HG03432 (cell line): ENCODE data around the gene CPA4.
"Not testable (repeated sequence)": the region's sequence is repeated elsewhere in the genome, so short reads cannot be mapped to it uniquely, and the experiment has no call there.

Experiments used
- ATAC-seq: cut with Tn5 transposase; IDR thresholded peaks from one replicate; pipeline ENCODE4 v1.9.1; 2021; ENCODE audit warnings: mild to moderate bottlenecking, moderate library complexity; ENCODE audit not compliant: unreplicated experiment

CPA4 gene

DNA sequence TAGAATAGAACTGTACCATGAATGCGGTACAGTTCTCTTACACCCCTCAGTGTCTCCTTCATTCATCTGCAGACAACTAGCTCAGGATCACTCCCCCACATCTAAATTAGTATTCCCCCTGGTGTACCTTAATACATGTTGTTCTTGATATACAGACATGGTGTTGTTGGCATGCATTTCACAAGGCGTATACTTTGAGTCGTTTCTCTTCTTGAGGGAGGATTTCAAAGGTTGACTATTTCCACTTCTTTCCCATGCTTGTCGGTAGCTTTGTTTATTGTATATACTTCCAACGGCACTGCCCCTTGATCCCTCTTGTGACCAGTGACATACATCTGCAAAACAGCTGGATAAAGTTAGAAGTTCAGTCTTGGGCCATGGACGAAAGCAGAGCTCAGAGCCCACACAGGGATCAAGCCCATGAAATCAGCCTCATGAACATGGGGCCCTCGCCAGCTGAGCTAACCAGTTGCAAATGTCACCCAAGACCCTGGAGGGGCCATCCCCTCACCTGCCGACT is 8.6 kb downstream of the CPA4 start:
- no peak for ATAC-seq

DNA sequence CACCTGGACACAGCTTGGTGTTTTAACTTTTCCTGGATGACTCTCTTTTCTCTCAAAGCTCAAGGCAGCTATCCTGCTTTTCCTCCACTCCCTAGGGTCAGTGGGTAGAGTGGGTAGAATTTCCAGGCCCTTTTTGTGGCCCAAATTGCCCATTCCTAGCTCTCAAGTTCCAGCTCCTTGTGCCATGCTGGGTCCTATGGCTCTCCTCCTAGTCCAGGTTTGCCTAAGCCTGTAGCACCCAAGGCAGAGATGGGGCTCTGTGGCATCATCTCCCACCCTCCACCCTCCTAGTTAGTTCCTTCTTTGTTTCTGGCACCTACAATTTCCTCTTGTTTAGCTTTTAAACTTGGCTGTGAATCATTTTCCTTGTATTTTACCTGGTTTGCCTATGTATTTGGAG is 9.7 kb downstream of the CPA4 start:
- no peak for ATAC-seq

DNA sequence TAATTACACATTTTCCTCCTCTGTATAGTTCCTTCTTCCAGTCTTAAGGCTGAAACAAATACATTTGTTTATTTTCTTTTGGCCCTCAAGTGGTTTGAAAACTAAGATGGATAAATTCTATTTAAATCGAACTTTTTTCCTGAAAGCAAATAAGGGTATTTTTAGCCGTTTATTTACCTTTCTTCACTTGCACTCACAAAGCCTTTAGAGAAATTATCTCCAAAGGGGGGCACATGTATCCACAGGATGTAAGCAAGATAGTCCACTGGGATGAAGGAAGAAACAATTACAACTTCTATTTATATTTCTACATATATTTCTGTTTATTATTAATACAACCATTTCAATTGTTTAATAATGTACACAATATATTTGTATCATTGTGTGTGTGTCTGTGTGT is 10.2 kb downstream of the CPA4 start:
- no peak for ATAC-seq

DNA sequence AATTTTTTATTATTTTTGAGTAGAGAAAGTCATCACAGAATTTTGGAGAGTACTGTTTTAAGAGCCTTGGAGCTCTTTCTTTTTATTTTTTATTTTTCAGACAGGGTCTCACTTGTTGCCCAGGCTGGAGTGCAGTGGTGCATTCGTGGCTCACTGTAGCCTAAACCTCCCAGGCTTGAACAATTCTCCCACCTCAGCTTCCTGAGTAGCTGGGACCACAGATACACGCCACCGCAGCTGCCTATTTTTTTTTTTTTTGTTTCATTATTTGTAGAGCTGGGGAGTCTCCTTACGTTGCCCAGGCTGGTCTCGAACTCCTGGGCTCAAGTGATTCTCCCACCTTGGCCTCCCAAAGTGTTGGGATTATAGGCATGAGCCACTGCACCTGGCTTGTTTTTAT is 10.6 kb downstream of the CPA4 start:
- no peak for ATAC-seq

DNA sequence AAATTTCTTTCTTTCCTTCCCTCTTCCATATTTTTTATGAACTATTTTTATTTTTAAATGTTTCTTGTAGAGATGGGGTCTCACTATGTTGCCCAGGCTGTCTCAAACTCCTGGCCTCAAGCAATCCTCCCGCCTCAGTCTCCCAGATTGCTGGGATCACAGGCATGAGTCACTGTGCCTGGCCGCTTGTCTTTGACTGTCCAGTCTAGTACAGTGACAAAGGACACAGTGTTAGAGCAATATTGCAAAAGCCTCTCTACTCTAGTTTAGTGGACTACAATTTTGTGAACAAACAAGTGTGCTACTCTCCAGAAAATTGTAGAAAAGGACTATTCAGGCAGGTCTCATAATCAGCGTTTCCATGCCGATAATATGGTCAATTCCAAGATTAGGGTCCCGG is 11.0 kb downstream of the CPA4 start:
- no peak for ATAC-seq

DNA sequence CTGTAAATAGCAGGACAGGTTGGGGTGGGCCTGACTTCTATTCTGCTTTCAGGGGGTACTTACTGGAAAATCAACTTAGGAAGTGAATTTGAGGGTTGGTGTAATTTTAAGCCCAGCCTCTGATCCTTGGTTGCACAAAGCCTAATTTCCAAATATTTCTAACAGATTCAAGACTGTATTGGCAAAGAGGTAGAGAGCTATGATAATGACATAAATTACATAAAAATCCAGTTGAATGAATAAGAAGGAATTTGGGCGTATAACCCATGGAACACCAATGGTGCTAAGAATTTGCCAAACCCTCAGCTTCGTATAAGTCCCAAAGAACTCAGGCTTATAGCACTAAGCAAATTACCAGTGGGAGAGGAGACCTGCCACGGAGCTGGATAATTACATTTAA is 11.9 kb downstream of the CPA4 start:
- ATAC-seq, result no peak

DNA sequence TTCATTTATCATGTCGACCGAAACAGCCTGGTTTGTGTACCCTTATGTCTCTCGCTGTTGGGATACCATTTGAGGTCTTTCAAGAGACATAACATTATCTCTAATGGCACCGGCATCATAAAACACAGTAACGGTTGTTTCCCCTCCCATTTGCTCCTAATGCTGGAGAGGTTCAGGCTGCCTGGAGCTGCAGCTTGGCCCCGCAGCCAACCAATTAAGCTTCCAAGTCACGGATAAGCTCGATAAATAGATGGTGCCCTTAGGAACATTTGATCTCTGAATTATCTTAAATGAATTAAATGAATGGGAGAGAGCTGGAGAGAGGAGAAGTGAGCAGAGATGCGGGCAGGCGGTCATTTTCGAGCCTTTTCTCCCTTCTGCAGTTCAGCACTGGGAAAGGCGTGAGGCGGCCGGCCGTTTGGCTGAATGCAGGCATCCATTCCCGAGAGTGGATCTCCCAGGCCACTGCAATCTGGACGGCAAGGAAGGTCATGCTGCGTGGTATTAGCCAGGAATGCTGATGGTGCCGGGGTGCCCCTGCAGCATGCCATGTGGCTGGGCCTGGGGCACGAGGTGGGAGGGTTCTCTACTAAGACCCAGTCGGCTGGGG is 12.6 kb downstream of the CPA4 start:
- ATAC-seq, result no peak

DNA sequence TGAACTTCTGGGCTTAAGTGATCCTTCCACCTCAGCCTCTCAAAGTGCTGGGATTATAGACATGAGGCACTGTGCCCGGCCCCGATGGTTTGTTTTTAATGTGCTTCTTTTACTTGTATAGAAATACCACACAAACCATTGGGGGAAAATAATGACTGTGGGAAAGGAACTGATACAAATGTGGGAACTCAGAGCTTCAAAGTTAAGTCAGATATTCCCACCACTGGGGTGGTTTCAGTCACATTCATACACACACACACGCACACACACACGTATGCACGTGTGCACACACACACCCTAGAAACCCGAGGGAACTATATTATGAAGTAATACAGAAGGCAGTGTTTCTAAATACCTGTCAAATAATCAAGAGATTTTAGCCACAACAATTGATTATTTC is 17.0 kb downstream of the CPA4 start:
- no peak for ATAC-seq

DNA sequence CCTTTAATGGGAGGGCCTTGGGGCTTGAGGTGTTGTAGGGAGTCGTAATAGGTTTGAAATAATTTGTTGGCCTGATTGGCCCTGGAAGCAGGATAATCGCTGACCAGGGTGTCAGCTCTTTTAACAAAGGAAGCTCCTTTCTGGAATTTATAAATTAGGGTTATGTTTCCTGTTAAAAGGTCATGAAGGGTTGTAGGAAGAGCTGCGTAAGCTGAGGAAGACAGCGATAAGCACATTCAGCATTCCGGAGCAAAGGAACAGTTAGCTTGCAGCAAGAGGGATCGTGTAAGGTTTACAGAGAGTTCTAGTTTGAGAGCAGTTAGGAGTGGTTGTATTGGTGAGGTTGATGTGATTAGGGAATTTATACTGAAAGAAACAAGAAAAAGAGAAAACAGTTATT is 21.3 kb downstream of the CPA4 start:
- ATAC-seq, result no peak

DNA sequence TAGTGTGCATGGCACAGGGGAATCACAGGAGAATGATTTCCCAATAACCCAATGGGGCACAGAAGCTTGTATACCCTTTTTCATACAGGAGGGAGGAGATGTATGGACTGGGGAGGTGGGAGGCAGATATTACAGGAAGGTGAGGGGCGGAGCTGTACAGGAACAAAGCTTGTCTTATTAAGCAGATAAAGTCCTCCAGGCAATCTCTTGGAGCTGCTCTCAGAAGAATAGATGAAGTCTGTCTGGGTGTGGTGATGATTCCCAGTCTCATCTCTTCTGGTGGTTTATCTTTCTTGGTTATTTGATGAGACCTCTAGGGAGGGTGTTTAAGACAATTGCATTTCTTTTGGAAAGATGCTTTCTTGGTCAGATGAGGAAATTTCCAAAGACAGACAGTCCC is 26.6 kb downstream of the CPA4 start:
- ATAC-seq, result no peak

DNA sequence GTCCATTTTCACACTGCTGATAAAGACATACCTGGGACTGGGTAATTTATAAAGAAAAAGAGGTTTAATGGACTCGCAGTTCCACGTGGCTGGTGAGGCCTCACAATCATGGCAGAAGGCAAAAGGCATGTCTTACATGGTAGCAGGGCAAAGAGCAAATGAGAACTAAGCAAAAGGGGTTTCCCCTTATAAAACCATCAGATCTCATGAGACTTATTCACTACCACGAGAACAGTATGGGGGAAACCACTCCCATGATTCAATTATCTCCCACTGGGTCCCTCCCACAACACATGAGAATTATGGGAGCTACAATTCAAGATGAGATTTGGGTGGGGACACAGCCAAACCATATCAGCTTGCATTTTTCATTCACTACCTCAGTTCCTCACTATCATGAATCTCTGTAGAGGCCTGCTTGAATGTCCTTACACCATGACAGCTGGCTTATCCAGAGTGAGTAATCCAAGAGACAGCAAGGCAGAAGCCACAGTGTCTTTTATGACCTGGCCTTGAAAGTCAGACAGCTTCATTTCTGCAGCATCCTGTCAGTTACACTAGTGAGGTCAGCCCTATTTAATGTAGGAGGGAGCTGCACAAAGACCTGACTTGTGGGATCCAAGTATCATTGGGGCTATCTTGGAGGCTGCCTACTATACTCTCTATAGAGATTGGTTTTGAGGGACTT is 28.7 kb downstream of the CPA4 start:
- ATAC-seq, result not testable (repeated sequence)

DNA sequence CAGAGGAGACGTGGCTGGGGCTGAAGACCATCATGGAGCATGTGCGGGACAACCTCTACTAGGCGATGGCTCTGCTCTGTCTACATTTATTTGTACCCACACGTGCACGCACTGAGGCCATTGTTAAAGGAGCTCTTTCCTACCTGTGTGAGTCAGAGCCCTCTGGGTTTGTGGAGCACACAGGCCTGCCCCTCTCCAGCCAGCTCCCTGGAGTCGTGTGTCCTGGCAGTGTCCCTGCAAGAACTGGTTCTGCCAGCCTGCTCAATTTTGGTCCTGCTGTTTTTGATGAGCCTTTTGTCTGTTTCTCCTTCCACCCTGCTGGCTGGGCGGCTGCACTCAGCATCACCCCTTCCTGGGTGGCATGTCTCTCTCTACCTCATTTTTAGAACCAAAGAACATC is 29.7 kb downstream of the CPA4 start:
- no peak for ATAC-seq

DNA sequence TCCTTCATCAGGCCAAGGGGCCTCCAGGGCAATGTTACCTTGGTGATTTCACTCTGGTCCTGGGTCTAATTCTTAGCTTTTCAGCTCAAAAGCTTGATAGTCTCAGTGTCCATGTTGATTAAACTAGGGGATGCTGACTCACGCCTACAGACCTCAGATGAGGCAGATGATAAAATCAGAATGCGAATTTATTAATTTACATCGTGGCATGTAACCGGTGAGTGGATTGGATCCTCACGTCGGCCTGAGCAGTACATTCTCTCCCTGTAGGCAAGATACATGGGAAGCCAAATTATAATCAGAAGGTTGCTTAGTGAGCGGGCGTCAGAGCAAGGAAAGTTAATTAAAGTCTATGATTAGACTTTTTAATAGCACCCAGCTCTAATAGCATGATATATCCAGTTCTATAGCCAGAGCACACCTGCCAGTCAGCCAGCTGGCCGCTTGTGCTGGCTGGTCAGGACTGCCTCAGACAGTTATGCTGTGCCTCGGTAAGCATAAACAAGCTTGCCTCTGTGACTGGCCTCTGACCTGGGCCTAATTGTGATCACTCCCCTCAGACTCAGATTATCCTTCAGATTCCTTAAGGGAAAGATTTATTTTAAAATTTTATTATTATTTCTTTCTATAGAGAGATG is 31.5 kb downstream of the CPA4 start:
- ATAC-seq, result no peak

DNA sequence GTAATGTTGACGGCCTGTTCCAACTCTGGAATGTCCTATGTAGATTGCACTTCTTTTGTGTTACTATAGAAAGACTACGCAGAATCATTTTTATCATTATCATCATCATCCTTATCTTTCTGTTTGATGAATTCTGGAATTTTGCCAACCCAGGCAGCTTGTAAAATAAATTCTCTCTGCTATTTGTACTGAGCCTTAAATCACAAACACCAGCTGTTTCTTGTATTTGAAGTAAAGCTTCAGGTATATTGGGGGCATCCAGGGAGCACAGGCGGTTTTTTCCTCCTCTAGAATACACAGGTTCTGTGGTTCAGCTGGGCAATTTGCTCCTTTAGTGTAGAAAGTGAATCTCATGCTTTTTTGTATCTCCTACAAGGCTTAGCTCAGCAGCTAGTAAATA is 36.7 kb downstream of the CPA4 start:
- ATAC-seq, result no peak

DNA sequence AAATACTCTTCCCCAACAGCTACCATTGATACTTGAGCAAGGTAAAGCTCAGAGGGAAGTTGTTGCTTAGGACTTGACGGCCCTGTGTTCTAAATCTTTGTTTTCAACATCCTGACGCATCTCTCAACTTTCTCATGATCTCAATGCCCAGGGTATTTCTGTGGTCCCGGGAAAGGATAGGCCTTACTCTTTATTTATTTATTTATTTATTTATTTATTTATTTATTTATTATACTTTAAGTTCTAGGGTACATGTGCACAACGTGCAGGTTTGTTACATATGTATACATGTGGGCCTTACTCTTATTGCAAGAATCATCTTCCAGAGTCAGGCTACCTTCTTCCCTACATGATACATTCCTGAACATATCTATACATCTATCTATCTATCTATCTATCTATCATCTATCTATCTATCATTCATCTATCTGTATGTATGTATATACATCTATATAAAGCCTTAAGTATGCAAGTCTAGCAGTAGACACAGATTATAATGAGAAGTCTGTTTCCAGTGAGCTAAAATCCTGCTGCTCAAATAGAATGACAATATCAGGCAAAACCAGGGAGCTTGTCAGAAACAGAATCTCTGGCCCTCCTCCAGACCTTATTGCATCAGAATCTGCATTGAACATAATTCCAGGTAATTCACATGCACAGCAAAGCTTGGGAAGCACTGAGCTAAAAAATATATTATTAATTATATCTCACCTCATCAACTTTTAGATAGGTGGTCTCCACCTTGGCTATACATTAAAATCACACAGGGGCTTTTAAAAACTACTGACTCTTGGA is 39.5 kb downstream of the CPA4 start:
- no peak for ATAC-seq

DNA sequence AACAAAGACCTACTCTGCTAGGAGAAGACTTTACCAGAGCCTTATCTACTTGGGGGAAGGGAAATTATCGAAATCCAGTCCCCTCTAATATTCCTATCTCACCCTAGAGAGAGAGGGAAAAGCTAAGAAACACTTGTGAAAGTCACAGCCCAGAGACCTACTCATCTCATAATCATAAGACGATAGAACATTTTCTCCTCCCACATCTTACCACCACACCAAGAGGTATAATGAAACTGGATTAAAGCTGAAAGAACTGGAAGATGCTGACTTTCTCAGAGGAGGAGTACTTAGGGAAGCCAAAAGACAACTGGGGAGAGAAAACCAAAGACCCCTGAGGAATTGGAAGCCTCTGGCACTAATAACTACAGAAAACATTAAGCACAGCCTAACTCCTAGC is 40.9 kb downstream of the CPA4 start:
- ATAC-seq, result no peak

DNA sequence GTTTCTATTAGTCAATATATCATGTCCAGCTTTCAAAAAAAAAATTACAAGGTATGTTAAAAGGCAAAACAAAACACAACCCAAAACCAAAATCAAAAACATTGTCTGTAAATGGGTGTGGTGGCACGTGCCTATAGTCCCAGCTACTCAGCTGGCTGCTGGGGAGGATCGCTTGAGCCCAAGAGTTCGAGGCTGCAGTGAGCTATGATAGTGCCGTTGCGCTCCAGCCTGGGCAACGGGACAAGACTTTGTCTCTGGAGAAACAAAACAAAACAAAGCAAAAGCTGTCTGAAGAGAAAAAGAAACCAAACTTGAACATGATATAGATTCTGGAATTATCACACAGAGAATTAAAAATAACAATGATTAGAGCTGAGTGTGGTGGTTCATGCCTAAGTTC is 41.3 kb downstream of the CPA4 start:
- no peak for ATAC-seq

DNA sequence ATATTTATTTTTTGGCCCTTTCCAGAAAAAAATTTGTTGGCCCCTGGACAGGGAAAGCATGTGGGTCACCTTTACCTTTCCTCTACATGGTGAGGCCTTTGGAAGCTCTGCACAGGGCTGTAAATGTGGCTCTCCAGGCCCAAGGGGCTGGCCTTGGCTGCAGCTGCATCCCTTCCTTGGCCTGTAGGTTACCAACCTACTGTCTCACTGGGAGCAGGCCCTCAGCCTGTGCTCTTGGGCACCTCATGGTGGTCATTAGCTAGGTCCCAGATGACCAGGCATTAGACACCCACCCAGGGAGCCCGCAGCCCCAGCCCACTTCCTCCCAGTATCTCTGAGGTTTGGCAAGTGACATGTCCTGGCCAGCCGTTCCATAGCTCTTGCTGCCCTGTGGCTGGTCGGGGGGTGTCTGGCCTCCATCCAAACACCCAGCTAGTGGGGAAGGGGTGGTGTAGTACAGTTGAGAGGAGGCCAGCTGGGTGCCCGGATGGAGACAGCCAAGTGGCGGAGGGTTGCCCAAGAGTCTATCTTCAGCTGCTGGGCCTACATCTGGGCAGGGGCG is 44.5 kb downstream of the CPA4 start:
- no peak for ATAC-seq

DNA sequence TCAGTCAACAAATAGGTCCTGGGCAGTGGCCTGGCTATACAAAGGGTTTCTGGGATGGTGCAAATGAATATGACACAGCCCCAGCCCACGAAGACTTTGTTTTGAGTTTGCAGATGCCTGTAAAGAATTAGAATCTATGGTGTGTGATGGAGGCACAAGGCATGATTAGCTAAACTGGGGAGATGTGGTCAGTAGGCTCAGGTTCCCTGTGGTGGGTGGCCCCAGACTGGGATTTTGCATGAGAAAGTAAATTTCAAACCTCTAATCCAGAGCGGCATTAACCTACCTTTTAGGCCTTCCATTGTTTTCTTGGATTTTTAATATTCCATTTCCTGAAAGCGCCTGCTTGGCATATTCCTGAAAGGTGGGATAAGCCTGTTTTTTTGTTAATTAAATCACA is 45.3 kb downstream of the CPA4 start:
- ATAC-seq, result no peak

DNA sequence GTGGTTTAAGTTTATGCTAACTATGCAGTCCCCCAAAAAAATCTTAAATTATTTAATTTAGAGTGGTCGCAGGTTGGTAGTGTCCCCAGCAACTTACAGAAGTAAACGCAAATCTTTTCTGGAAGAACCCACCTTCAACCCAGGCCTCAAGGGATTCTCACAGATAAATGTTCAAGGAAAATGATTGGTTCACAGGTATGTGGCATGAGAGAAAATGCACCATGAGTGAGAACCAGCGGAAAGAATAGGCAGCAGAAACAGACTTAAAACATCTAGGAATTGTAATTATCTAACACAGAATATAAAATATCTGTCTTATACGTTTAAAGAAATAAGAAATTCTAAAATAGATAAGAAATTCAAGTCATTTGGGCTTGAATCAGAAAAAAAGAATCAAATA is 48.9 kb downstream of the CPA4 start:
- ATAC-seq, result no peak

DNA sequence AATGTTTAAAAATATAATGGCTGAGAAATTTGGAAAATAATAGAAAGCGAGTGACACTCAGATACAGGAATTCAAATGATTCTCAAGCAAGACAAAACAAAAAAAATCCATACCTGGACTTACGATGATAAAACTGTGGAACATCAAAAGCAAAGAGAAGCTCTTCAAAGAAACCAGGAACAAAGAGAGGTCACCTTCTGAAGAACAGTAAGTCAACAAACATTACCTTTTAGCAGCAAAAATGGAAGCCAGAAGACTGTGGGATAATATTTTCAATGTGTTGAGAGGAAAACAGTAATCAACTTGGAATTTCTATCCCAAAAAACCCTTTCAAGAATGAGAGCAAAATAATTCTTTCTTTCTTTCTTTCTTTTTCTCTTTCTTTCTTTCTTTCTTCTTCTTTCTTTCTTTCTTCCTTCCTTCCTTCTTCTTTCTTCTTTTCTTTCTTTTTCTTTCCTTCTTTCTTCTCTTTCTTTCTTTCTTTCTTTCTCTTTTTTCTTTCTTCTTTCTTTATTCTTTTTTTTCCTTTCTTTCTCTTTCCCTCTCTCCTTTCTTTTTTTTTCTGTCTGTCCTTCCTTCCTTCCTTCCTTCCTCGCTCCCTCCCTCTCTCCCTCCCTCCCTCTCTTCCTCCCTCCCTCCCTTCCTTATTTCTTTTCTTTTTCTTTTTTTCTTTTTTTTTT is 49.9 kb downstream of the CPA4 start:
- no peak for ATAC-seq
